H9 (cell line): ENCODE data around the gene SLC44A1. TPM values are rescaled to one million over a fixed set of nuclear protein-coding genes. Genes with fewer than 3 reads are reported as not detected.

Experiments used
- DNase-seq: peaks from one replicate; pipeline ENCODE4 v3.0.0-alpha.2; 2017
- H2AFZ ChIP-seq: one replicate; pipeline ENCODE4 v1.6.1; 2013; ENCODE audit warnings: mild to moderate bottlenecking, low read length, control low read depth, moderate library complexity
- H2AK5ac ChIP-seq: 2 replicates; pipeline ENCODE4 v1.6.1; 2013; ENCODE audit warnings: low read length, control low read depth, mixed read lengths; ENCODE audit not compliant: insufficient read length
- H2BK120ac ChIP-seq: one replicate; pipeline ENCODE4 v1.6.1; 2013; ENCODE audit warnings: low read depth, mild to moderate bottlenecking, low read length, control low read depth, inconsistent platforms; ENCODE audit not compliant: poor library complexity, severe bottlenecking
- H2BK12ac ChIP-seq: 2 replicates; pipeline ENCODE4 v1.6.1; 2013; ENCODE audit warnings: low read length, control low read depth, mixed read lengths, low read depth; ENCODE audit not compliant: insufficient read length
- H2BK15ac ChIP-seq: 2 replicates; pipeline ENCODE4 v1.6.1; 2013; ENCODE audit warnings: low read depth, low read length, control low read depth
- H2BK20ac ChIP-seq: one replicate; pipeline ENCODE4 v1.6.1; 2013; ENCODE audit warnings: low read depth, mild to moderate bottlenecking, low read length, control low read depth, inconsistent platforms; ENCODE audit not compliant: poor library complexity, severe bottlenecking
- H2BK5ac ChIP-seq: 2 replicates; pipeline ENCODE4 v1.6.1; 2013; ENCODE audit warnings: low read length, control low read depth, mixed read lengths; ENCODE audit not compliant: insufficient read length
- H3K14ac ChIP-seq: 2 replicates; pipeline ENCODE4 v1.6.1; 2013; ENCODE audit warnings: low read length, control low read depth; ENCODE audit not compliant: insufficient read depth
- H3K18ac ChIP-seq: 2 replicates; pipeline ENCODE4 v1.6.1; 2013; ENCODE audit warnings: low read depth, mild to moderate bottlenecking, mixed read lengths, low read length, control low read depth; ENCODE audit not compliant: insufficient read length
- H3K23ac ChIP-seq: 2 replicates; pipeline ENCODE4 v1.6.1; 2013; ENCODE audit warnings: low read length, control low read depth, mixed read lengths, low read depth; ENCODE audit not compliant: insufficient read length
- H3K23me2 ChIP-seq: 2 replicates; pipeline ENCODE4 v1.6.1; 2013; ENCODE audit warnings: low read depth, mild to moderate bottlenecking, mixed read lengths, low read length, control low read depth; ENCODE audit not compliant: insufficient read length, poor library complexity, severe bottlenecking
- H3K27ac ChIP-seq: 2 replicates; pipeline ENCODE4 v1.5.1; 2013; ENCODE audit warnings: low read length, control low read depth, mixed read lengths, low read depth; ENCODE audit not compliant: insufficient read length
- H3K27me3 ChIP-seq: 2 replicates; pipeline ENCODE4 v1.6.1; 2013; ENCODE audit warnings: low read length, control low read depth, inconsistent platforms; ENCODE audit not compliant: insufficient read depth
- H3K4ac ChIP-seq: 2 replicates; pipeline ENCODE4 v1.6.1; 2013; ENCODE audit warnings: low read depth, mild to moderate bottlenecking, control low read depth, inconsistent platforms, low read length, moderate library complexity
- H3K4me1 ChIP-seq: 2 replicates; pipeline ENCODE4 v1.6.1; 2013; ENCODE audit warnings: low read length, control low read depth, inconsistent platforms; ENCODE audit not compliant: insufficient read depth
- H3K4me2 ChIP-seq: 2 replicates; pipeline ENCODE4 v1.6.1; 2013; ENCODE audit warnings: low read length, control low read depth, mixed read lengths; ENCODE audit not compliant: insufficient read length, insufficient read depth
- H3K56ac ChIP-seq: 2 replicates; pipeline ENCODE4 v1.6.1; 2013; ENCODE audit warnings: low read depth, mild to moderate bottlenecking, mixed read lengths, low read length, control low read depth; ENCODE audit not compliant: insufficient read length
- H3K79me1 ChIP-seq: 2 replicates; pipeline ENCODE4 v1.6.1; 2013; ENCODE audit warnings: low read depth, mild to moderate bottlenecking, moderate library complexity, low read length, control low read depth, inconsistent platforms; ENCODE audit not compliant: insufficient read depth, poor library complexity, severe bottlenecking
- H3K79me2 ChIP-seq: 2 replicates; pipeline ENCODE4 v1.6.1; 2013; ENCODE audit warnings: low read length, control low read depth, inconsistent platforms; ENCODE audit not compliant: insufficient read depth
- H3K9ac ChIP-seq: 2 replicates; pipeline ENCODE4 v1.6.1; 2013; ENCODE audit warnings: low read length, control low read depth, mixed read lengths; ENCODE audit not compliant: insufficient read length; ENCODE audit errors: extremely low read depth
- H3K9me3 ChIP-seq: one replicate; pipeline ENCODE4 v1.6.1; 2013; ENCODE audit warnings: low read depth, low read length, inconsistent platforms; ENCODE audit not compliant: control insufficient read depth
- H3T11ph ChIP-seq: one replicate; pipeline ENCODE4 v1.6.1; 2013; ENCODE audit warnings: mild to moderate bottlenecking, low read length, control low read depth, inconsistent platforms
- H4K20me1 ChIP-seq: one replicate; pipeline ENCODE4 v1.6.1; 2013; ENCODE audit not compliant: control insufficient read depth, insufficient read length, insufficient read depth
- H4K5ac ChIP-seq: 2 replicates; pipeline ENCODE4 v1.6.1; 2013; ENCODE audit warnings: low read depth, mild to moderate bottlenecking, mixed read lengths, low read length, control low read depth; ENCODE audit not compliant: insufficient read length
- H4K8ac ChIP-seq: replicated peaks from 2 replicates; pipeline ENCODE4 v1.6.1; 2013; ENCODE audit warnings: low read length, control low read depth, mixed read lengths, low read depth; ENCODE audit not compliant: insufficient read length
- H4K91ac ChIP-seq: 2 replicates; pipeline ENCODE4 v1.6.1; 2013; ENCODE audit warnings: low read depth, mild to moderate bottlenecking, moderate library complexity, mixed read lengths, low read length, control low read depth; ENCODE audit not compliant: insufficient read length
- H3K27ac Mint-ChIP-seq, 3 experiments: 2 replicates in 2 of 3; 3 replicates in 1 of 3; pipeline ENCODE4 v1.8.0; 2020 to 2021; ENCODE audit warnings: mixed read lengths in 3 of 3, mild to moderate bottlenecking in 1 of 3, moderate library complexity in 1 of 3
- H3K27me3 Mint-ChIP-seq: 2 replicates; pipeline ENCODE4 v1.8.0; 2021; ENCODE audit warnings: low read depth, mild to moderate bottlenecking, moderate library complexity, mixed read lengths
- H3K36me3 Mint-ChIP-seq, 3 experiments: 2 replicates in 2 of 3; 3 replicates in 1 of 3; pipeline ENCODE4 v1.8.0; 2020 to 2021; ENCODE audit warnings: low read depth in 3 of 3, mixed read lengths in 3 of 3; ENCODE audit not compliant: insufficient read depth in 1 of 3
- H3K4me1 Mint-ChIP-seq, 2 experiments: 2 replicates each; pipeline ENCODE4 v1.8.0; 2020; ENCODE audit warnings: mixed read lengths in 2 of 2
- H3K4me3 Mint-ChIP-seq, 2 experiments: 2 replicates in 1 of 2; 3 replicates in 1 of 2; pipeline ENCODE4 v1.8.0; 2020 to 2021; ENCODE audit warnings: mild to moderate bottlenecking in 2 of 2, mixed read lengths in 2 of 2, moderate library complexity in 1 of 2
- H3K9me3 Mint-ChIP-seq, 2 experiments: 2 replicates in 1 of 2; 3 replicates in 1 of 2; pipeline ENCODE4 v1.8.0; 2020; ENCODE audit warnings: mild to moderate bottlenecking in 2 of 2, mixed read lengths in 2 of 2, moderate library complexity in 1 of 2
- CTCF ChIP-seq: fragments of 200-600 bp; sonication (generic); conservative IDR thresholded peaks from 3 replicates; pipeline ENCODE4 v1.8.0; 2021; ENCODE audit warnings: antibody characterized with exemption, mild to moderate bottlenecking
- WGBS: extraction: QIAGEN DNeasy Blood & Tissue Kit; methylation state at CpG from one replicate; pipeline ENCODE4 v1.1.7; 2013; ENCODE audit warnings: missing lambda C conversion rate, low lambda C conversion rate, mixed read lengths; ENCODE audit not compliant: insufficient read length; ENCODE audit errors: extremely low coverage; 5-methylcytosine and 5-hydroxymethylcytosine counted together
- total RNA-seq: library from RNA; stranded (reverse); gene quantifications from 2 replicates; pipeline ENCODE4 v1.2.1, GENCODE V29; 2021

SLC44A1 gene
- total RNA-seq, 1 experiment from 2014 or later: 60.7 TPM

GRCh38 chr9:105284463-105284862 lies 40.0 kb downstream of the SLC44A1 start:
- Histone ChIP-seq H2BK5ac (no peak overlapping the region), H3K9ac (no peak overlapping the region), H4K8ac (no peak overlapping the region), H2BK12ac (no peak overlapping the region), H3K27me3 (no peaks in the 10 kb centered on the region), H4K5ac (no peak overlapping the region), H3K79me1 (no peaks in the 10 kb centered on the region), H3K23me2 (no peaks in the 10 kb centered on the region), H3T11ph (no peak overlapping the region), H2BK15ac (no peak overlapping the region), H3K18ac (no peak overlapping the region), H3K9me3 (no peaks in the 10 kb centered on the region), H4K20me1 (no peaks in the 10 kb centered on the region), H3K23ac (no peak overlapping the region), H2AFZ (no peak overlapping the region), H2BK120ac (no peak overlapping the region), H2BK20ac (no peak overlapping the region), H3K79me2 (peaks cover 1% of the 10 kb centered on the region; the same call in 1 of the 2 replicates), H2AK5ac (no peak overlapping the region), H3K4me2 (no peak overlapping the region), H3K4ac (no peak overlapping the region), H3K4me1 (0 out of 2 replicates have a peak, but pooled peaks cover 2% of the 10 kb centered on the region), H4K91ac (no peak overlapping the region), H3K14ac (no peak overlapping the region), H3K56ac (no peak overlapping the region), H3K27ac (no peak overlapping the region)
- no peaks in the 10 kb centered on the region for H3K27me3 Mint-ChIP-seq
- WGBS: no CpG with 5 or more reads among the region's 2 CpGs
- peaks cover 46 to 51% of the 10 kb centered on the region in 2 experiments for H3K4me1 Mint-ChIP-seq
- no peak overlapping the region for H3K4me3 Mint-ChIP-seq
- no peak for DNase-seq
- no peaks in the 10 kb centered on the region; a peak in 2 of 7 replicates for H3K36me3 Mint-ChIP-seq
- no peak for TF ChIP-seq CTCF
- H3K9me3 Mint-ChIP-seq: no peaks in the 10 kb centered on the region
- no peak overlapping the region for H3K27ac Mint-ChIP-seq
